K562 (cell line): ENCODE measurements around the gene THAP5. TPM values are rescaled to one million over a fixed set of nuclear protein-coding genes. Genes with fewer than 3 reads are reported as not detected.
A peak's percentile ranks its signal among the peaks of the same experiment; 100 is the strongest.

Source experiments
- BHLHE40 ChIP-seq: IDR thresholded peaks from 2 replicates; pipeline ENCODE4 v1.6.1; 2011; ENCODE audit warnings: low read length, improper control_type of control experiment
- CXXC5 ChIP-seq: fragments of 250-450 bp; sonication (Bioruptor Pico); IDR thresholded peaks from 2 replicates; pipeline ENCODE4 v1.8.0; 2022; ENCODE audit warnings: inconsistent platforms, mild to moderate bottlenecking, moderate library complexity
- FOXK1 ChIP-seq: sonication (generic); formaldehyde crosslinking; IDR thresholded peaks from 2 replicates; pipeline ENCODE4 v1.8.0; 2022; ENCODE audit warnings: missing genetic modification reagents, mild to moderate bottlenecking, borderline replicate concordance
- GTF2E2 ChIP-seq: fragments of 200-800 bp; sonication (Bioruptor generic); IDR thresholded peaks from 2 replicates; pipeline ENCODE4 v1.6.1; 2016; ENCODE audit warnings: missing genetic modification characterization, missing compliant biosample characterization
- HDAC6 ChIP-seq: IDR thresholded peaks from 2 replicates; pipeline ENCODE4 v1.6.1; 2012; ENCODE audit warnings: low read depth, mild to moderate bottlenecking, control low read depth, inconsistent platforms, low read length, moderate library complexity
- HDAC8 ChIP-seq: fragments of 450-650 bp; IDR thresholded peaks from 2 replicates; pipeline ENCODE4 v1.6.1; 2016; ENCODE audit warnings: mild to moderate bottlenecking, missing genetic modification characterization, moderate library complexity, missing compliant biosample characterization
- HNRNPUL1 ChIP-seq: fragments of 200-400 bp; formaldehyde crosslinking; IDR thresholded peaks from 2 replicates; pipeline ENCODE4 v1.6.1; 2017; ENCODE audit warnings: low read length
- KAT7 ChIP-seq: sonication (generic); formaldehyde crosslinking; IDR thresholded peaks from 2 replicates; pipeline ENCODE4 v1.8.0; 2022; ENCODE audit warnings: missing genetic modification reagents, mild to moderate bottlenecking, borderline replicate concordance
- KLF13 ChIP-seq: fragments of 450-650 bp; IDR thresholded peaks from 2 replicates; pipeline ENCODE4 v1.6.1; 2016; ENCODE audit warnings: missing genetic modification characterization, low read depth, mild to moderate bottlenecking, missing compliant biosample characterization, moderate library complexity, borderline replicate concordance
- NFIC ChIP-seq: fragments of 450-650 bp; IDR thresholded peaks from 2 replicates; pipeline ENCODE4 v1.6.1; 2017; ENCODE audit warnings: mild to moderate bottlenecking, inconsistent platforms
- NR4A1 ChIP-seq, 2 experiments: fragments of 250-450 bp in 1 of 2; fragments of 450-650 bp in 1 of 2; sonication (Bioruptor Pico) in 1 of 2; IDR thresholded peaks; 2 replicates each; pipeline versions ENCODE4 v1.4.0 to v1.6.1; 2016 to 2020; ENCODE audit warnings: mild to moderate bottlenecking in 2 of 2, missing compliant biosample characterization in 1 of 2, missing genetic modification characterization in 1 of 2, moderate library complexity in 1 of 2
- PTRF ChIP-seq: fragments of 450-650 bp; IDR thresholded peaks from 2 replicates; pipeline ENCODE4 v1.6.1; 2016; ENCODE audit warnings: mild to moderate bottlenecking, missing genetic modification characterization, missing compliant biosample characterization
- RBFOX2 ChIP-seq: fragments of 200-400 bp; formaldehyde crosslinking; IDR thresholded peaks from 2 replicates; pipeline ENCODE4 v1.6.1; 2017; ENCODE audit warnings: low read depth, mild to moderate bottlenecking, low read length, moderate library complexity
- RCOR1 ChIP-seq, 2 experiments: IDR thresholded peaks; 2 replicates each; pipeline ENCODE4 v1.6.1; 2012; ENCODE audit warnings: low read depth in 2 of 2, low read length in 2 of 2, borderline replicate concordance in 1 of 2, improper control_type of control experiment in 1 of 2
- SREBF1 ChIP-seq: fragments of 150-350 bp; IDR thresholded peaks from 2 replicates; pipeline ENCODE4 v1.6.1; 2014; ENCODE audit warnings: antibody characterized with exemption, low read depth, low read length, borderline replicate concordance
- ZBTB1 ChIP-seq: sonication (generic); formaldehyde crosslinking; IDR thresholded peaks from 2 replicates; pipeline ENCODE4 v1.8.1; 2023; ENCODE audit warnings: missing genetic modification reagents, low read depth, mild to moderate bottlenecking, borderline replicate concordance
- ZKSCAN3 ChIP-seq: fragments of 250-450 bp; sonication (Bioruptor Pico); IDR thresholded peaks from 2 replicates; pipeline ENCODE4 v1.4.0; 2020
- ZNF282 ChIP-seq: sonication (generic); formaldehyde crosslinking; IDR thresholded peaks from 2 replicates; pipeline ENCODE4 v1.8.1; 2023; ENCODE audit warnings: missing genetic modification reagents
- ZNF589 ChIP-seq: fragments of 200-800 bp; sonication (Bioruptor generic); IDR thresholded peaks from 2 replicates; pipeline ENCODE4 v1.6.1; 2016; ENCODE audit warnings: low read depth, missing genetic modification characterization, missing compliant biosample characterization
- polyA plus RNA-seq, 8 experiments: library from polyadenylated mRNA; depleted of rRNA in 4 of 8; stranded (reverse) in 5 of 8; unstranded in 3 of 8; fragments of >200 nt; fragmentation: Nextera tagmentation in 2 of 8; fragmentation: Illumina TruSeq in 1 of 8; extraction: Ambion mirVana in 2 of 8; extraction: Trizol in 1 of 8; gene quantifications; 2 replicates each; pipeline versions ENCODE4 v1.2.1 to v1.2.3, GENCODE V29; 2011 to 2014; ENCODE audit warnings: inconsistent platforms in 1 of 8, missing spikeins in 1 of 8
- total RNA-seq, 7 experiments: library from RNA; depleted of rRNA in 6 of 7; stranded (reverse); fragments of >200 nt in 6 of 7; fragmentation: Illumina TruSeq in 2 of 7; extraction: Trizol in 2 of 7; gene quantifications; 2 replicates each; pipeline versions ENCODE4 v1.2.1 to v1.2.3, GENCODE V29; 2011 to 2021; ENCODE audit warnings: low replicate concordance in 1 of 7
- TF ChIP-seq, protein P1 (sequence below): fragments of 250-450 bp; sonication (Bioruptor Pico); IDR thresholded peaks from 2 replicates; pipeline ENCODE4 v1.9.0; 2021; ENCODE audit warnings: mild to moderate bottlenecking, inconsistent platforms
- TF ChIP-seq, protein P2 (sequence below): fragments of 450-650 bp; formaldehyde crosslinking; IDR thresholded peaks from 2 replicates; pipeline ENCODE4 v1.4.0; 2020; ENCODE audit warnings: mild to moderate bottlenecking, mixed read lengths
- TF ChIP-seq, protein P3 (sequence below), 2 experiments: fragments of 450-650 bp; conservative IDR thresholded peaks; 2 replicates each; pipeline ENCODE4 v1.6.1; 2017; ENCODE audit warnings: mild to moderate bottlenecking in 2 of 2, moderate library complexity in 2 of 2

The THAP5 gene
- total and polyA plus RNA-seq, 9 of the 15 experiments (the other 6 are each of a cell fraction or from before 2014, with no cell fraction given): 16.5 to 58.1 (median 28.2) TPM

DNA sequence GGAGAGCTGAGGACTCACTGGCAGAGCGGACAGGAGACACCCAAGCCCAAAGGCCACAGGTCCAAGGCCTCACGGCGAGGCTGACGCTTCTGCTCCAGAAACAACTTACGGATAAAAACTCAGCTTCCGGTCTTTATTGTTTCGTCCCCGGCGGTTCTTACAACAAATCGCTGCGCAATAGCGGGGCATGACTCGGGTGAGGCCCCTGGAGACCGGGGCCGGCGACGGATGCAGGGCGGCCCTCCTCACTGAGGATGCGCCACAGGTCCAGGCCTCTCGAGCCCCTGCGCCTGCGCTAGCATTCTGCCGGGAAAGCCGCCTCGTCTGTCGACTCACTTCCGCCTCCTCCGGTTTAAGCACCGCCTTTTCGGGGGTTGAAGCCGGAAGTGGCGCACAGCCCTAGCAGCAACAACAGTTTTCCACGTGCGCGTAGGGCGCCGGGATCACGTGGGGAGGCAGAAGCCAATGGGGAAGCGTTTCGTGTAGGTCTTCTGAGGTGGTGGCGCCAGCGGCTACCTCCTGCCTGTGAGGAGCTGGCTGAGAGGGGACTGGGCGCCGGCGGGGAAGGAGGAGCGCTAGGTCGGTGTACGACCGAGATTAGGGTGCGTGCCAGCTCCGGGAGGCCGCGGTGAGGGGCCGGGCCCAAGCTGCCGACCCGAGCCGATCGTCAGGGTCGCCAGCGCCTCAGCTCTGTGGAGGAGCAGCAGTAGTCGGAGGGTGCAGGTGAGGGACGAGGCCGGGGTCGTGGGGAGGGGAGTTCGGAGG lies at the start of gene THAP5, which contains the start of gene DNAJB9 (continued):
- TF ChIP-seq CXXC5 (CRISPR knock-in tag) (peak; percentile 84), ZBTB1 (CRISPR knock-in tag) (peak; percentile 76; the same call in 1 of the 2 replicates), FOXK1 (CRISPR knock-in tag) (peak; percentile 98), RCOR1 (IDR thresholded peaks at IDR 0.05; ENCODE audit: borderline replicate concordance in 1 of 2, low read depth in 2 of 2, low read length in 2 of 2) (peak in 1 of 2 experiments; percentile 85; a peak in 2 of 4 replicates), HNRNPUL1 (no peak), ZKSCAN3 (CRISPR knock-in tag) (no peak), KAT7 (CRISPR knock-in tag) (peak; percentile 89; the same call in 1 of the 2 replicates), HDAC6 (no peak), ZNF282 (no peak), BHLHE40 (peak; percentile 97), HDAC8 (peak; percentile 77; the same call in 1 of the 2 replicates), RBFOX2 (peak; percentile 99), NFIC (peak; percentile 79), KLF13 (tag) (0 out of 2 replicates have a peak, but pooled peaks have one; percentile 5), NR4A1 (CRISPR knock-in tag; IDR thresholded peaks at IDR 0.05) (no peak), NR4A1 (tag; IDR thresholded peaks at IDR 0.05) (peak; percentile 58), PTRF (no peak), GTF2E2 (tag) (peak; percentile 90), ZNF589 (CRISPR knock-in tag) (0 out of 2 replicates have a peak, but pooled peaks have one; percentile 66), SREBF1 (0 out of 2 replicates have a peak, but pooled peaks have one; percentile 59)
- TF ChIP-seq, protein P1, sequence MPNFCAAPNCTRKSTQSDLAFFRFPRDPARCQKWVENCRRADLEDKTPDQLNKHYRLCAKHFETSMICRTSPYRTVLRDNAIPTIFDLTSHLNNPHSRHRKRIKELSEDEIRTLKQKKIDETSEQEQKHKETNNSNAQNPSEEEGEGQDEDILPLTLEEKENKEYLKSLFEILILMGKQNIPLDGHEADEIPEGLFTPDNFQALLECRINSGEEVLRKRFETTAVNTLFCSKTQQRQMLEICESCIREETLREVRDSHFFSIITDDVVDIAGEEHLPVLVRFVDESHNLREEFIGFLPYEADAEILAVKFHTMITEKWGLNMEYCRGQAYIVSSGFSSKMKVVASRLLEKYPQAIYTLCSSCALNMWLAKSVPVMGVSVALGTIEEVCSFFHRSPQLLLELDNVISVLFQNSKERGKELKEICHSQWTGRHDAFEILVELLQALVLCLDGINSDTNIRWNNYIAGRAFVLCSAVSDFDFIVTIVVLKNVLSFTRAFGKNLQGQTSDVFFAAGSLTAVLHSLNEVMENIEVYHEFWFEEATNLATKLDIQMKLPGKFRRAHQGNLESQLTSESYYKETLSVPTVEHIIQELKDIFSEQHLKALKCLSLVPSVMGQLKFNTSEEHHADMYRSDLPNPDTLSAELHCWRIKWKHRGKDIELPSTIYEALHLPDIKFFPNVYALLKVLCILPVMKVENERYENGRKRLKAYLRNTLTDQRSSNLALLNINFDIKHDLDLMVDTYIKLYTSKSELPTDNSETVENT (CRISPR knock-in tag): peak; percentile 89
- TF ChIP-seq, protein P2, sequence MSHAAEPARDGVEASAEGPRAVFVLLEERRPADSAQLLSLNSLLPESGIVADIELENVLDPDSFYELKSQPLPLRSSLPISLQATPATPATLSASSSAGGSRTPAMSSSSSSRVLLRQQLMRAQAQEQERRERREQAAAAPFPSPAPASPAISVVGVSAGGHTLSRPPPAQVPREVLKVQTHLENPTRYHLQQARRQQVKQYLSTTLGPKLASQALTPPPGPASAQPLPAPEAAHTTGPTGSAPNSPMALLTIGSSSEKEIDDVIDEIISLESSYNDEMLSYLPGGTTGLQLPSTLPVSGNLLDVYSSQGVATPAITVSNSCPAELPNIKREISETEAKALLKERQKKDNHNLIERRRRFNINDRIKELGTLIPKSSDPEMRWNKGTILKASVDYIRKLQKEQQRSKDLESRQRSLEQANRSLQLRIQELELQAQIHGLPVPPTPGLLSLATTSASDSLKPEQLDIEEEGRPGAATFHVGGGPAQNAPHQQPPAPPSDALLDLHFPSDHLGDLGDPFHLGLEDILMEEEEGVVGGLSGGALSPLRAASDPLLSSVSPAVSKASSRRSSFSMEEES (CRISPR knock-in tag): peak; percentile 97
- TF ChIP-seq, protein P3, sequence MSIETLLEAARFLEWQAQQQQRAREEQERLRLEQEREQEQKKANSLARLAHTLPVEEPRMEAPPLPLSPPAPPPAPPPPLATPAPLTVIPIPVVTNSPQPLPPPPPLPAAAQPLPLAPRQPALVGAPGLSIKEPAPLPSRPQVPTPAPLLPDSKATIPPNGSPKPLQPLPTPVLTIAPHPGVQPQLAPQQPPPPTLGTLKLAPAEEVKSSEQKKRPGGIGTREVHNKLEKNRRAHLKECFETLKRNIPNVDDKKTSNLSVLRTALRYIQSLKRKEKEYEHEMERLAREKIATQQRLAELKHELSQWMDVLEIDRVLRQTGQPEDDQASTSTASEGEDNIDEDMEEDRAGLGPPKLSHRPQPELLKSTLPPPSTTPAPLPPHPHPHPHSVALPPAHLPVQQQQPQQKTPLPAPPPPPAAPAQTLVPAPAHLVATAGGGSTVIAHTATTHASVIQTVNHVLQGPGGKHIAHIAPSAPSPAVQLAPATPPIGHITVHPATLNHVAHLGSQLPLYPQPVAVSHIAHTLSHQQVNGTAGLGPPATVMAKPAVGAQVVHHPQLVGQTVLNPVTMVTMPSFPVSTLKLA (conservative IDR thresholded peaks at IDR 0.05): peak; percentile 100
